ENCODE measurements around the gene MPPED2.

Gene MPPED2

DNA sequence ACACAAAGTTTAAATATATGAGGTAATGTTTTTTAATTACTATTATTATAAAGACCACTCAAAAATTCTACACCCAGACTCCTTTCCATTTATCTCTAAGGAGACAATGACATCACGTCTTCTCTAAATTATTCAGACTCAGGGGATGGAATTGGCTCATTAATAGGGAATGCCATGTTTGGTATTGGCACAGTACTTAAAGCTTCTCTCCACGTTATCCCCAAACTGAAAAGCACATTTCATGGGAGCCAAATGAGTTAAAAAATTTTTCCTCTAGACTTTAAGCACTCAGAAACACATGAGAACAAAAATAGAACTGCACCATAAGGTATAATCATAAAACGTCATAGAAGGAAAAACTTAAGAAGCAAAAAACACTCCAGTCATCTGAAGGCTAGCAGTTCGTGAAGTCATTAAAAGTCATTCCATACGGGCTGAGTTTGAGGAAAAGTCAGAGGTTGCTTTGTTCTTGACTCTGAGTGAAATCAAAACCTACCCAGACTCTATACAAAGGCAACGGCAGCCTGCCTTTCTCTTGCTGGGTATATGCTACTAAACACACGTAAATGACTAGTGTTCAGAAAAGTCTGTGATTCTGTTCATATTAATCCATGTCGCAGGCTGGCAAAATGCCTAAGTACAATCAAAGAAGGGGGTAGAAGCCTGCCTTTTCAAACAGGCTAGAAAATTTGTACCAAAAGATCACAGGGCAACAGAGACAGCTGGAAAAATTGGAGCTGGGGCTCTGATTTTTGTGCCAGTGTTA is 8.7 kb upstream of the MPPED2 start:
- H3K9ac ChIP-seq (ENCODE audit: low read depth, low read length) = no peak overlapping the region
- H3K27me3 ChIP-seq (ENCODE audit: control insufficient read depth, insufficient read depth, low read length) = no peaks in the 10 kb centered on the region
- no peaks in the 10 kb centered on the region for H3K9me3 ChIP-seq (ENCODE audit: control insufficient read depth, insufficient read depth, low read length)
- no peaks in the 10 kb centered on the region for H3K36me3 ChIP-seq (ENCODE audit: control insufficient read depth, insufficient read depth, low read length)
- H3K4me1 ChIP-seq (ENCODE audit: control insufficient read depth, insufficient read depth, low read length) = no peaks in the 10 kb centered on the region
- H3K4me3 ChIP-seq (ENCODE audit: low read depth, low read length) = no peak overlapping the region

DNA sequence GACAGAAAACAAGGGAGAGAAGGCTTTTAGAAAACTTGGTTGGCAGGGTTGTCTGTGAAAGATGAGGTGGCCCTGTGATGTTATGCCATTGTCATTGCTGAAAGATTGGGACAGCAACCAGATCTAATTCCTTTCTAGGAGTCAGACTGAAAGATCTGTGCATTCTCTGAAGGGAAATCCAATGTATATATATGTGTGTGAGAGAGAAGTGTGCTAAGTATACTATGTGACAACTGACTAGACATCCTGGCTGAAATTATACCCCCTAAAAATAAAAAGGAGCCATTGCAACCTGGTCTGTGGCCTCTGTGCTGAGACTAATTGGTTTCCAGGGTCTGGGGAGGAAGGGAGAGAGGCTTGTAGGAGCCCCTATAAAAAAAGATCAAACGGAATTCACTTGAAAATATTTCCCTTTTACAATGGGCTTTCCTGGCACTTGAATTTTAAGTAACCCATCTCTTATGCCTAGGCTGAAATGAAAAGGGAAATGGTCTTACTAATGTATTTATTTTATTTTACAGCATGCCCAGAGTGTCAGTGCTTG is 1.2 kb upstream of the MPPED2 start:
- peak overlapping the region; percentile 84 for H3K4me3 ChIP-seq (ENCODE audit: low read depth, low read length)
- no peaks in the 10 kb centered on the region for H3K9me3 ChIP-seq (ENCODE audit: control insufficient read depth, insufficient read depth, low read length)
- peaks cover 32% of the 10 kb centered on the region for H3K27me3 ChIP-seq (ENCODE audit: control insufficient read depth, insufficient read depth, low read length)
- no peaks in the 10 kb centered on the region for H3K36me3 ChIP-seq (ENCODE audit: control insufficient read depth, insufficient read depth, low read length)
- H3K4me1 ChIP-seq (ENCODE audit: control insufficient read depth, insufficient read depth, low read length) = peaks cover 5% of the 10 kb centered on the region
- no peak overlapping the region for H3K9ac ChIP-seq (ENCODE audit: low read depth, low read length)

DNA sequence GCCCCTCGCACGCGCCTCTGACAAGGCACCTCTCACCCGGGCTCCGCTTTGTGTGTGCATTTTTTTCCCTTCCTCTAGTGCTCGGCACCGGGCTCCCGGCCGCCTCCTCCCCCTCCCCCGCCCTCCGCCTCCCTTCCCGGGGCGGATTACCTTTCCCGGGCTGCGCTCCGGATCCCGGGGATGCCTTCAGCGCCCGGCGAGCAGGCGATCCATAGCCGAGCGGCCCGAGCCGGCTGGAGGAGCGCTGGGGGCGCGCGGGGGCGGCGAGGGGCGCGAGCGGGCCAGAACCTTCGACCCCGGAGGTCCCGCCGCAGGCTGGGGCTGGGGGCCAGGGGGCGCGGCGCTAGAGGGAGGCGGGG is 282 bp downstream of the MPPED2 start:
- Histone ChIP-seq H3K27me3 (ENCODE audit: control insufficient read depth, insufficient read depth, low read length) (peaks cover 38% of the 10 kb centered on the region), H3K4me3 (ENCODE audit: low read depth, low read length) (peak overlapping the region; percentile 84)

DNA sequence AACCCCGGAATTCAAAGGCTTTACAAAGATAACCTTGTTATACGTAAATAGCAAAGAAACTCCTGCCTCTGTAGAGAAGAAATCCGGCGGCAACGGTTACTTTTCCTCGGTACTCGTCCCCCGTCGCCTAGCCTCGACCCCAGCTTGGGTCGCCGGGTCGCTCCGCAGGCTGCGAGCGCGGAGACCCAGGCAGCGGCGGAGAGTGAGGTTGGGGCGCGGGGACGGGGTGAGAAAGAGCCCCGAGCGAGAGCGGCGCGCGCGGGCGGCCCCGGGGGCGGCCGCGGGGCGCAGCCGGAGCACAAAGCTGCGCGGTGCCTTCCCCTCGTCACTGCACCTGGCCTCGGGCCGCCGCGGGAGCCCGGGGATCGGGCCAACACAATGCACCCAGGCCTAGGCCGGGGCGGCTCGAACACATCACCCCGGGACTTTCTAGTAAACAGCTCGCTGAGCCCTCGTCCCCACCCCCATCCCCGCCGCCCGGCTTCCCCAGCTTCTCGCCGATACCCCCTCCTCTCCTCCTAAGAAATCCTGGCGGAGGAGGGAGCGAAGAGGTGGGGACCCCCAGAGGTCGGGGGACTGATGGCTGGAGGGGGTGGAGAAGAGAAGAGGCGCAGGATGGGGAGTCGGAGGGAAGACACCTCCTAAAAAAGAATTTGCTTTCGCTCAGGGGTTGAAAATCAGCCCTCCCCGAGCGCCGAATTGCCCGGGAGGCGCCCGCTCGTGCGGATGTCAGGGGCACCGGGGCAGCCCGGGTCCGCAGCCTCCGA is 845 bp downstream of the MPPED2 start:
- Histone ChIP-seq H3K36me3 (ENCODE audit: control insufficient read depth, insufficient read depth, low read length) (no peaks in the 10 kb centered on the region), H3K4me1 (ENCODE audit: control insufficient read depth, insufficient read depth, low read length) (peaks cover 5% of the 10 kb centered on the region), H3K27me3 (ENCODE audit: control insufficient read depth, insufficient read depth, low read length) (peaks cover 38% of the 10 kb centered on the region), H3K4me3 (ENCODE audit: low read depth, low read length) (peak overlapping the region; percentile 84), H3K9me3 (ENCODE audit: control insufficient read depth, insufficient read depth, low read length) (no peaks in the 10 kb centered on the region), H3K9ac (ENCODE audit: low read depth, low read length) (peak overlapping the region; percentile 41)

More for the DNA sequence above, 282 bp downstream of the MPPED2 start:
- peaks cover 5% of the 10 kb centered on the region for H3K4me1 ChIP-seq (ENCODE audit: control insufficient read depth, insufficient read depth, low read length)
- no peaks in the 10 kb centered on the region for H3K9me3 ChIP-seq (ENCODE audit: control insufficient read depth, insufficient read depth, low read length)
- peak overlapping the region; percentile 65 for H3K9ac ChIP-seq (ENCODE audit: low read depth, low read length)
- H3K36me3 ChIP-seq (ENCODE audit: control insufficient read depth, insufficient read depth, low read length) = no peaks in the 10 kb centered on the region

DNA sequence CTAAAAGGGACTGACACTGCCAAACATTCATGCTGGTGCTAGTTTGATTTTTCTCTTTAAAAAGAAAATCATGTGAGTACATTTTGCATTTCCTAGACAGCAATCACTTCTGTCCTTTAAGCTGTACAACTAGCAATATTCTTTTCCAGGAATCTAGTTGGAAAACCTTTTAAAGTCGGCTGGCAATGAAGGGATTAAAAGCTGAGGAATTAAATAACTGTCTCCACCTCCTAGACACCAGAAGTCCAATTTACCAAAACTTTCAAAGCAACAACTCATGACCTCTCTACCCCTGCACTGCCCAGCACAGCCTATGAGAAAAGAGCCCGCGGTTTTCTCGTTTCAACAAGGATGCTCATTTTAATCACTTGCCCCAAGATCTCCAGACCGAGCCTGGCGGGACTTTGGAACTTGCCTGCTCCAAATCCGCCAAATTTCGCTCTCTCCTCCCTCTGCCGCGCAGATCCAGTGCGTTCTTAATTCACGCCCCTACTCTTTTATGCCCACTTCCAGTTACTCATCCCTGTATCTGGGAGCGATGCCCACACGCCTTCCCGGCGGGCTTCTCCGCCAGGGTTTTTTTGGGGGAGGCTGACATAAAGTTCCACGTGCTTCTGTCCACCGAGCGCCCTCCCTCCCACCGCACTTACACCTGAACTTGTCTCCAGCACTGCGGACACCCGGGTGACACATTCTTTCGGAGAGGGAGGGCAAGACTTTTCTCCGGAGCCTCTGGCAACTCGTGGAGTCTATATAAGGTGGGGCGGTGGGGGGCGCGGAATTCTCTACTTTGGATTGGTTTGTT is 2.5 kb downstream of the MPPED2 start:
- peaks cover 38% of the 10 kb centered on the region for H3K27me3 ChIP-seq (ENCODE audit: control insufficient read depth, insufficient read depth, low read length)
- H3K9me3 ChIP-seq (ENCODE audit: control insufficient read depth, insufficient read depth, low read length) = no peaks in the 10 kb centered on the region
- no peak overlapping the region for H3K9ac ChIP-seq (ENCODE audit: low read depth, low read length)
- H3K4me1 ChIP-seq (ENCODE audit: control insufficient read depth, insufficient read depth, low read length) = peaks cover 5% of the 10 kb centered on the region
- peaks cover 2% of the 10 kb centered on the region for H3K36me3 ChIP-seq (ENCODE audit: control insufficient read depth, insufficient read depth, low read length)
- H3K4me3 ChIP-seq (ENCODE audit: low read depth, low read length) = peak overlapping the region; percentile 84

DNA sequence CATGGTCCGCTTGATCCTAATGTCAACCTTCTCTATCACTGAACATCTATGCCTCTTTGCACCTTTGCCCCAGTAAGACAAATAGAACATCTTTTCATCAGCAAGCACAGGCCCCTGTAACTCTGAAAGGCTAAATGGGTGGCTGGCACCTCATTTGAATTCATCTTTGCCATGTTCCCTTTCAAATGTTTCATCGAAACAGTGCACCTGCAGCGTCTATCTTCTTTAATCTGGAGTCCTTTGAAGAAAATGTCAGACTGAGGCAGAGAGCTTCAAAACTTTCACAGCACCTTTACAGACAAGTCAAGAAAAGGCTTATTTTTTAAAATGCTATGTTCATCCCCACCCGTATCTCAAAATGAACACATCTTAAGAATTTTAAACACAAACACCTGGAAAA is 3.4 kb downstream of the MPPED2 start:
- H3K9me3 ChIP-seq (ENCODE audit: control insufficient read depth, insufficient read depth, low read length) = no peaks in the 10 kb centered on the region
- peaks cover 5% of the 10 kb centered on the region for H3K4me1 ChIP-seq (ENCODE audit: control insufficient read depth, insufficient read depth, low read length)
- H3K9ac ChIP-seq (ENCODE audit: low read depth, low read length) = no peak overlapping the region
- H3K36me3 ChIP-seq (ENCODE audit: control insufficient read depth, insufficient read depth, low read length) = peaks cover 2% of the 10 kb centered on the region
- H3K27me3 ChIP-seq (ENCODE audit: control insufficient read depth, insufficient read depth, low read length) = peaks cover 33% of the 10 kb centered on the region
- H3K4me3 ChIP-seq (ENCODE audit: low read depth, low read length) = no peak overlapping the region

DNA sequence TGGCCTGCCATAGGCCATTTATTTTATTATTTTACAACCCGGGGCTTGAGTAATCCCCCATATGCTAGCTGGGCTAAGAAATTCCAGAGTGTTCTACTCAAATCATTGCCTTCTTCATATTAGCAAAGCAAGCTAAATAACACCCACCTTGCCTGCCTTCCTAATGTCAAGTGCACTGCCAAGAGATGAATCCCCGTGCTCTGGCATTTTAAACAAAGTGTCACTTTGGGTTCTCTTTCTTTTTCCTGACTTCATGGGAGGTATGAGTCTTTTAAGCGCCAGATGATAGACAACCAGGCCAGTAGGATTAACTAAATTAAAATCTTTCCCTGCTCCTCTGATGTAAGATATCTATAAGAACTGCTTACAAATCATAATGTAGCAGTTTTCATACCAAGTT is 4.5 kb downstream of the MPPED2 start:
- H3K4me3 ChIP-seq (ENCODE audit: low read depth, low read length) = no peak overlapping the region
- H3K27me3 ChIP-seq (ENCODE audit: control insufficient read depth, insufficient read depth, low read length) = peaks cover 23% of the 10 kb centered on the region
- peaks cover 2% of the 10 kb centered on the region for H3K36me3 ChIP-seq (ENCODE audit: control insufficient read depth, insufficient read depth, low read length)
- no peak overlapping the region for H3K9ac ChIP-seq (ENCODE audit: low read depth, low read length)
- no peaks in the 10 kb centered on the region for H3K4me1 ChIP-seq (ENCODE audit: control insufficient read depth, insufficient read depth, low read length)
- H3K9me3 ChIP-seq (ENCODE audit: control insufficient read depth, insufficient read depth, low read length) = no peaks in the 10 kb centered on the region

DNA sequence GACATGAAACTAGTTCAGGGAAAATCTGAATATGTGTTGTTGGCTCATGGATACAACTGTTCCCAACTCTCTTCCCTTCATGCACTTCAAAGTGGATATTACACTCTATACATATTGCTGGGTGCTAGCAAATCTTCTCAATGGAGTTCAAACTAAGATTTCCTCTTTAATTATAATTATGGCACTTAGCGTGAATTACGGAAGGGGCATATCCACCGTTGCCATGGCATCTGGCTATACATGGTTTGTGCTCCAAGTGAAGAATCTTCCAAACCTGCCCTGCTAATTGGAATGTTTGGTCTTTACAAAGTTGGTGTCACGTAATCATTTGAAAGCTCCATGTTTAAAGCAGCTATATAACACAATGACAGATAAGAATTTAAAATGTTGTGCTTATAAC is 5.6 kb downstream of the MPPED2 start:
- Histone ChIP-seq H3K36me3 (ENCODE audit: control insufficient read depth, insufficient read depth, low read length) (peaks cover 2% of the 10 kb centered on the region), H3K9me3 (ENCODE audit: control insufficient read depth, insufficient read depth, low read length) (no peaks in the 10 kb centered on the region), H3K4me1 (ENCODE audit: control insufficient read depth, insufficient read depth, low read length) (no peaks in the 10 kb centered on the region), H3K4me3 (ENCODE audit: low read depth, low read length) (no peak overlapping the region), H3K27me3 (ENCODE audit: control insufficient read depth, insufficient read depth, low read length) (peaks cover 23% of the 10 kb centered on the region), H3K9ac (ENCODE audit: low read depth, low read length) (no peak overlapping the region)

DNA sequence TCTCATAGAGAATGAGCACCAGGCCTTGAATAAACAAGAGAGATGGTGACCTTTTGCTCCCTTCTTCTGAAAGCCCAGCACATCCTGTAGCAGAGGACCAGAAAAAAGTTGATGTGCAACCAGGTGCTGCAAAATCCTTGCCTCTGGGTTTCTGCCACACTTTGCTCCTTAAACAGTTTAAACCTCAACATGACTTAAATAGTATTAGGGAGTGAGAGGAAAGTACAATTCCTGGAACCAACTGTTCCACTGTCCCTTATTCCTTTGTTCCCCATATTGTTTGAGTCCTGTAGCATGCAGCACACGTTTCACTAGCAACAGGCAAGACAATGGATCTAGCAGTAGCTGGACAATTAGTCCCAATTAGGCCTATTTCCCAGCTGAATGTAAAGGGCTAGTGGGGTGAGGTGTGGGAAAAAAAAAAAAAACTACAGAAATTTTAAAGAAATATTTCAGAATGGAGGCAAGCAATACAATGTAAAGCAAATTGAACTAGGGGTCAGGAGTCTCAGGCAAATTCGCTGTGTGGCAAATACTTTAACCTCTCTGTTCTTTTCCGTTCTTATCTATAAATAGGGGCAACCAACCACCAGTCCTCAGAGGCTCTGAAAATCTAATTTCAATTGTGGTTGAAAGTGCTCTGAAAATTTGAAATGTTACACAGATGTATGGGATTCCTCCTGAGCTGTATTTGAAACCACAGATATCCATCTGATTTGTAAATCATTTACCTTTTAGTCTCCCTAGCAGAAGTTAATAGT is 6.6 kb downstream of the MPPED2 start:
- Histone ChIP-seq H3K9ac (ENCODE audit: low read depth, low read length) (no peak overlapping the region), H3K27me3 (ENCODE audit: control insufficient read depth, insufficient read depth, low read length) (peaks cover 23% of the 10 kb centered on the region), H3K9me3 (ENCODE audit: control insufficient read depth, insufficient read depth, low read length) (no peaks in the 10 kb centered on the region), H3K36me3 (ENCODE audit: control insufficient read depth, insufficient read depth, low read length) (peaks cover 2% of the 10 kb centered on the region), H3K4me1 (ENCODE audit: control insufficient read depth, insufficient read depth, low read length) (no peaks in the 10 kb centered on the region), H3K4me3 (ENCODE audit: low read depth, low read length) (no peak overlapping the region)

DNA sequence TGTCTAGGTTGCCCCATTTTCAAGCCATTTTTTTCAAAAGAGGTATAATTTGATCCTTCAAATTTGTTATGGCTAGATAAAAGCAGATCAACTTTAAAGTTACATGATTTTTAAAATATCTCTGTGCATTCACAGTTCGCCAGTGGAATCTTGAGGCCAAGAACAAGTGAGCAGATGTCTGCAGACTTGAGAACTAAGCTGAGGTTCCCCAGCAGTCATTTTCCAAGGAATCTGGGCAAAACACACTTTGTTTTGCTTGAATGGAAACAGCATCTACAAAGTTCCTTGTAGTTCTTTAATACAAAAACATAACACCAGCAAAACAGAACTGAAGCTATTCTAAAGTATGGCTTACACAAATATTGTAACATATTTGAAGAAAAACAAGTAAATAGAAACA is 7.7 kb downstream of the MPPED2 start:
- Histone ChIP-seq H3K9ac (ENCODE audit: low read depth, low read length) (no peak overlapping the region), H3K4me3 (ENCODE audit: low read depth, low read length) (no peak overlapping the region), H3K9me3 (ENCODE audit: control insufficient read depth, insufficient read depth, low read length) (no peaks in the 10 kb centered on the region), H3K36me3 (ENCODE audit: control insufficient read depth, insufficient read depth, low read length) (peaks cover 2% of the 10 kb centered on the region), H3K4me1 (ENCODE audit: control insufficient read depth, insufficient read depth, low read length) (no peaks in the 10 kb centered on the region), H3K27me3 (ENCODE audit: control insufficient read depth, insufficient read depth, low read length) (peaks cover 17% of the 10 kb centered on the region)

DNA sequence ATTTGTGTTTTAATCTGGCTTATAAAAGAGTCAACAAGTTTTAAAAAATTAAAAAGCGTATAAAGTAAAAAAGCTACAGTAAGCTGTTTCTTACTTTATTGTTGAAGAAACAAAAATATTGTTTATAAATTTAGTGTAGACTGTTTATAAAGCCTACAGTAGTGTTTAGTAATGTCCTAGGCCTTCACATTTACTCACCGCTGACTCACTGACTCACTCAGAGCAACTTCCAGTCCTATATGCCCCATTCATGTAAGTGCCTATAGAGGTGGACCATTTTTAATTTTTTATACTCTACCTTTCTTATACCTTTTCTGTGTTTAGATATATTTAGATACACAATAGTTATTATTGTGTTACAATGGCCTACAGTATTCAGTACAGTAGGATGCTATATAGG is 12.2 kb downstream of the MPPED2 start:
- no peak overlapping the region for H3K4me3 ChIP-seq (ENCODE audit: low read depth, low read length)
- peaks cover 3% of the 10 kb centered on the region for H3K4me1 ChIP-seq (ENCODE audit: control insufficient read depth, insufficient read depth, low read length)
- H3K36me3 ChIP-seq (ENCODE audit: control insufficient read depth, insufficient read depth, low read length) = no peaks in the 10 kb centered on the region
- H3K27me3 ChIP-seq (ENCODE audit: control insufficient read depth, insufficient read depth, low read length) = no peaks in the 10 kb centered on the region
- H3K9ac ChIP-seq (ENCODE audit: low read depth, low read length) = no peak overlapping the region
- H3K9me3 ChIP-seq (ENCODE audit: control insufficient read depth, insufficient read depth, low read length) = no peaks in the 10 kb centered on the region

Data from iPS-15b (cell line).